Measurements from ENCODE around the gene NTHL1.

NTHL1 gene

GRCh38 chr16:2028146-2028545 lies 19.5 kb downstream of the NTHL1 start:
- no peak for TF ChIP-seq CTCF (IDR thresholded peaks at IDR 0.05; ENCODE audit: low read depth, low read length)
- H3K27me3 ChIP-seq (ENCODE audit: insufficient read depth, low read depth, severe bottlenecking): no peaks in the 10 kb centered on the region
- H3K27ac ChIP-seq: no peak overlapping the region
- H3K9me3 ChIP-seq (ENCODE audit: severe bottlenecking): no peaks in the 10 kb centered on the region
- peaks cover 14% of the 10 kb centered on the region for H3K36me3 ChIP-seq
- no peak for DNase-seq
- H3K4me3 ChIP-seq (ENCODE audit: low read depth, low read length): no peak overlapping the region

GRCh38 chr16:2027024-2028010 lies 20.3 kb downstream of the NTHL1 start:
- peak; percentile 51 for DNase-seq
- H3K27me3 ChIP-seq (ENCODE audit: insufficient read depth, low read depth, severe bottlenecking): no peaks in the 10 kb centered on the region
- H3K36me3 ChIP-seq: peaks cover 14% of the 10 kb centered on the region
- TF ChIP-seq CTCF (IDR thresholded peaks at IDR 0.05; ENCODE audit: low read depth, low read length): peak; percentile 48
- no peak overlapping the region for H3K27ac ChIP-seq
- H3K9me3 ChIP-seq (ENCODE audit: severe bottlenecking): no peaks in the 10 kb centered on the region
- H3K4me3 ChIP-seq (ENCODE audit: low read depth, low read length): peak overlapping the region; percentile 41

- peak within 1 kb of the TSS; percentile 41 for H3K4me3 ChIP-seq (ENCODE audit: low read depth, low read length)
Measured at GRCh38 chr16:2026461-2027023, 21.1 kb downstream of the NTHL1 start, which contains the start of gene NHERF2. NHERF2 (plus strand) TSS chr16:2026902; CDS start chr16:2027006, 104 bp downstream.

GRCh38 chr16:2025878-2026460 lies 21.7 kb downstream of the NTHL1 start:
- no peak for TF ChIP-seq CTCF (IDR thresholded peaks at IDR 0.05; ENCODE audit: low read depth, low read length)
- Histone ChIP-seq H3K27ac (no peak overlapping the region), H3K36me3 (peaks cover 8% of the 10 kb centered on the region), H3K9me3 (ENCODE audit: severe bottlenecking) (no peaks in the 10 kb centered on the region), H3K4me3 (ENCODE audit: low read depth, low read length) (no peak overlapping the region), H3K27me3 (ENCODE audit: insufficient read depth, low read depth, severe bottlenecking) (no peaks in the 10 kb centered on the region)
- DNase-seq: no peak

More at GRCh38 chr16:2026461-2027023, 21.1 kb downstream of the NTHL1 start, which contains the start of gene NHERF2:
- peak; percentile 38 for DNase-seq
- peaks cover 10% of the 10 kb centered on the region for H3K36me3 ChIP-seq
- no peaks in the 10 kb centered on the region for H3K9me3 ChIP-seq (ENCODE audit: severe bottlenecking)
- H3K27me3 ChIP-seq (ENCODE audit: insufficient read depth, low read depth, severe bottlenecking): no peaks in the 10 kb centered on the region
- H3K27ac ChIP-seq: no peak within 1 kb of the TSS
- no peak for TF ChIP-seq CTCF (IDR thresholded peaks at IDR 0.05; ENCODE audit: low read depth, low read length)

GRCh38 chr16:2025251-2025650 lies 22.4 kb downstream of the NTHL1 start:
- no peaks in the 10 kb centered on the region for H3K27me3 ChIP-seq (ENCODE audit: insufficient read depth, low read depth, severe bottlenecking)
- H3K36me3 ChIP-seq: peaks cover 6% of the 10 kb centered on the region
- no peak for DNase-seq
- H3K4me3 ChIP-seq (ENCODE audit: low read depth, low read length): no peak overlapping the region
- H3K27ac ChIP-seq: no peak overlapping the region
- no peak for TF ChIP-seq CTCF (IDR thresholded peaks at IDR 0.05; ENCODE audit: low read depth, low read length)
- H3K9me3 ChIP-seq (ENCODE audit: severe bottlenecking): no peaks in the 10 kb centered on the region
